ENCODE data around the gene MTERF1.

MTERF1 gene

DNA sequence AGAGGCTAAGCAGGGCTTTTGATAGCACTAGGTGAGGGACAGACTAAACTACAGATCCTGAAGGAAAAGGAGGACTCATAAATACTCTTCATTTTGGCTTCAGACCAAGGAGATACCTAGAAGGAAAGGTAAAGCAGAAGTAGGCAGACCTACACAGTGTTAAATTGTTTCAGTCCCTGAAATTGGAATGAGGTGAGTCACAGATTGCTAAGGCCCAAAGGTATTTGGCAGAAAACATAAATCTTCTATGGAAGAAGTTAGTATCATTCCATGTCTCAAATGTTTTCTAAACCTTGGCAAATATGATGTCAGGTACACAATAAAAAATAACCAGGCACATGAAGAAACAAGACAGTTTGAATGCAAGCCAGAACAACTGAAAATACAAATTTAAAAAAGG is 30.0 kb downstream of the MTERF1 start:
- no peak for DNase-seq (ENCODE audit: low read depth, low spot score)
- CTCF ChIA-PET, result interaction anchor here (1.6 to 1.7 kb wide), 2 partner anchors 21 to 31 kb away, joined by 3 to 7 read pairs; no protein-coding TSS in a partner anchor

DNA sequence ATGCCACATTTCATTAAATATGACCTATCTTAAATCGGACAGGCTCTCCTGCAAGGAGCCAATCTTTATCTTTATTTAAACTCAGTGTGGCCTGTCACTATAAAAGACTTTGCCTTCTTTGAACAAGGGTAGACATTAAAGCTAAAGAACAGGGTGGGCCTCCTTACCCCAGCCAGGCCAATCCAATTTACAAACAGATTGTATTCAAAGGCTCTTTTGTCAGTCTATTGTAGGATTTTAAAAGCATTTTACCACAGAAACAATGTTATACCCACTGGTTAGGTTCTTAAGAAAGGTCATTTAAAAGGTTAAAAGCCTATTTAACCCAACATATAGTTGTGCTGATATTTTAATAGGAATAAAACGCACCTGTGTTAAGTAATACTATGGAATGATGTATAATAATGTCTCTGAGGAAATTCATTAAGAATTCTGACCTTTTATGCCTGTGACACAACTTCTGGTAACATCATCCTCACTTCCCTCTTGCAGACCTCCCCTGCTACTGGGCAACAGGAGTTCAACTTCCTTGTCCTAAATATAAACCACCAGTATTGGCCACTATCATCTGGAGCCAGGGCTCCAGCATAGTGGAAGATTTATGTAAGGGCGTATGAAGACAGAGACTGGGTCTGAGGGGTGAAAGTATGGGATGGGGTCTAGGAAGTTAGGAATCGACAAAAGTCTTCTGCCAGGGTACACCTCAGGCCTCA is 32.5 kb downstream of the MTERF1 start:
- H3K4me3 ChIP-seq (ENCODE audit: low read depth, low read length), result no peak overlapping the region
- TF ChIP-seq, protein P1, sequence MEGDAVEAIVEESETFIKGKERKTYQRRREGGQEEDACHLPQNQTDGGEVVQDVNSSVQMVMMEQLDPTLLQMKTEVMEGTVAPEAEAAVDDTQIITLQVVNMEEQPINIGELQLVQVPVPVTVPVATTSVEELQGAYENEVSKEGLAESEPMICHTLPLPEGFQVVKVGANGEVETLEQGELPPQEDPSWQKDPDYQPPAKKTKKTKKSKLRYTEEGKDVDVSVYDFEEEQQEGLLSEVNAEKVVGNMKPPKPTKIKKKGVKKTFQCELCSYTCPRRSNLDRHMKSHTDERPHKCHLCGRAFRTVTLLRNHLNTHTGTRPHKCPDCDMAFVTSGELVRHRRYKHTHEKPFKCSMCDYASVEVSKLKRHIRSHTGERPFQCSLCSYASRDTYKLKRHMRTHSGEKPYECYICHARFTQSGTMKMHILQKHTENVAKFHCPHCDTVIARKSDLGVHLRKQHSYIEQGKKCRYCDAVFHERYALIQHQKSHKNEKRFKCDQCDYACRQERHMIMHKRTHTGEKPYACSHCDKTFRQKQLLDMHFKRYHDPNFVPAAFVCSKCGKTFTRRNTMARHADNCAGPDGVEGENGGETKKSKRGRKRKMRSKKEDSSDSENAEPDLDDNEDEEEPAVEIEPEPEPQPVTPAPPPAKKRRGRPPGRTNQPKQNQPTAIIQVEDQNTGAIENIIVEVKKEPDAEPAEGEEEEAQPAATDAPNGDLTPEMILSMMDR (IDR thresholded peaks at IDR 0.05; ENCODE audit: insufficient read depth, low read length, missing control alignments), result no peak
- no peak for DNase-seq (ENCODE audit: low read depth, low spot score)
- CTCF ChIA-PET, result interaction anchor here (1.1 to 1.7 kb wide), 3 partner anchors 18 to 27 kb away, joined by 3 to 4 read pairs (median 3); no protein-coding TSS in a partner anchor
- POLR2A ChIA-PET, result no interaction called here

More for the DNA sequence above, 30.0 kb downstream of the MTERF1 start:
- POLR2A ChIA-PET, result no interaction called here
- H3K4me3 ChIP-seq (ENCODE audit: low read depth, low read length), result no peak overlapping the region
- TF ChIP-seq, protein P1 (IDR thresholded peaks at IDR 0.05; ENCODE audit: insufficient read depth, low read length, missing control alignments), result no peak

DNA sequence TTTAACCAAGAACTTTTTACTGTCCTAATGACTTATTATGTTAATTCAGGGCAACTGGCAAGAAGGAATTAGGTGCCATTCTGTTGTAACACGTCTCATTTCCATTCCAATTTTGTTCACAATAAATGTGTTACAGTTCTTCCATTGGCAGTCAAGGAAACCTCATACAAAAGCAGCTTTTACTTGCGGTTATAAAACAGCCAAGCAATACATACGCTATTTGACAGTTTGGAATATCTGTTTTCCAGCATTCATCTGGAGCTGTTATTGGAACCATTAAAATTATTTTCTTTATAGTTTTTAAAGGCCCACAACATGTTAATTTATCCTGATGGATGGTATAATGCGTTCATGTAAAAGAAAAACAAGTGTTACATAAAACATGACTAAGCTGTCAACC is 33.3 kb downstream of the MTERF1 start:
- ChIA-PET POLR2A (interaction anchor here (0.6 kb wide), 1 partner anchor 15 kb away, joined by 3 read pairs; no protein-coding TSS in a partner anchor), CTCF (interaction anchor here (1.5 to 5.9 kb wide), 2 partner anchors 17 kb away, joined by 3 to 36 read pairs; no protein-coding TSS in a partner anchor)
- TF ChIP-seq, protein P1 (IDR thresholded peaks at IDR 0.05; ENCODE audit: insufficient read depth, low read length, missing control alignments), result no peak
- no peak overlapping the region for H3K4me3 ChIP-seq (ENCODE audit: low read depth, low read length)
- DNase-seq (ENCODE audit: low read depth, low spot score), result no peak

DNA sequence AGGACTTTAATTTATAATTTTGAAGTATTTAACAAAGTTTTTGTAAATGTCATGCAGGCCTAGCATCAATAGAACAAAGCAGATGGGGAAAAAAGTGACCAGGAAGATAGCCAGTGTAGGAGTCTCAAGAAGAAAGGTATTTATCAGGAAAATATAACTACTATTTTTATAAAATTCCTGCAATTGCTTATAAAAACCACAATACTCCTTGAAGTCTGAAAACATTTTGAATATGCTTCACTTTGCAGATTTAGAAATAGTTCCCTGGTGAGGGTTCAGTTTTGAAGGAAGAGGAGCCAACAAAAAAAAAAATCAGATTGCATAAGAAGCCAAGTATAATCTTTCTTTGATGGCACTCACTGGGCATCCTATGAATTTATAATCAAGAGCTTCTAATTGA is 34.1 kb downstream of the MTERF1 start:
- POLR2A ChIA-PET, result interaction anchor here (0.6 kb wide), 1 partner anchor 14 kb away, joined by 3 read pairs; no protein-coding TSS in a partner anchor
- H3K4me3 ChIP-seq (ENCODE audit: low read depth, low read length), result no peak overlapping the region
- TF ChIP-seq, protein P1 (IDR thresholded peaks at IDR 0.05; ENCODE audit: insufficient read depth, low read length, missing control alignments), result no peak
- DNase-seq (ENCODE audit: low read depth, low spot score), result peak; percentile 21
- CTCF ChIA-PET, result interaction anchor here (0.8 to 5.9 kb wide), 2 partner anchors 16 to 18 kb away, joined by 3 to 36 read pairs; no protein-coding TSS in a partner anchor

DNA sequence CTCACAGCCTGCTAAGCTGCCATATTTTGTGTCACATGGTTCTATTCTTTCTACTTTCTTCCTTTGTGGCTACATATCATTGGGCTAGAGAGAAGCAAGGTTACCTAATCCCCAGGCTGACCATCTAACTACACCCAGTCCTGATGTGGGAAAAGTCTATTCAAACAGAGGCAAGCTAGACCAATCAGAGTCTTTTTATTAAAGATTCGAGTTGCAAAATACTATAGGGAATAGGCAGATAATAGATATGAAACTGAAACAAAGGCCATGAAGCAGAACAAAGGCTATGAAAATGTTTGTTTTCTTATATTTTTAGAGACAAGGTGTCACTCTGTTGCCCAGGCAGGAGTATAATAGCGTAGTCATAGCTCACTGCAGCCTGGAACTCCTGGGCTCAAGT is 36.7 kb downstream of the MTERF1 start:
- ChIA-PET POLR2A (no interaction called here), CTCF (interaction anchor here (0.8 to 5.9 kb wide), 4 partner anchors 9 to 14 kb away, joined by 3 to 36 read pairs (median 3); no protein-coding TSS in a partner anchor)
- H3K4me3 ChIP-seq (ENCODE audit: low read depth, low read length), result no peak overlapping the region
- DNase-seq (ENCODE audit: low read depth, low spot score), result no peak
- TF ChIP-seq, protein P1 (IDR thresholded peaks at IDR 0.05; ENCODE audit: insufficient read depth, low read length, missing control alignments), result no peak

DNA sequence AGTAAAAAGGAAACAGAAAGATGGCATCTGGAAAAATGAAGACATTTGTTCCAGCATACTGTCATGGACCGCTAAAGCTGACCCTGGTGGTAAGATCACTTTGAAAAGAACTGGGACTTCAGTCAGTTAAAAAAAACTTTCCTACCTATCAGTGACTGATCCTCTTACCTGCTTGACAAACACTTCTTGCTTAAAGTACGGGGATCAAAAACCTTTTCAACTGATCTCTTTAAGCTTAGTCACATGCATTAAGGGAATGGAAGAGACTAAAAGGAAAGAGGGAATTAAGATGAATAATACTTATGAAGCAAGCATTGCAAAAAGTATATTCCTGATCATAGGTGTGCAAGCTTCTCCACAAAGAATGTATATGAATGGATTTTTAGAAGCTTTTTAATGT is 42.1 kb downstream of the MTERF1 start:
- DNase-seq (ENCODE audit: low read depth, low spot score), result no peak
- POLR2A ChIA-PET, result no interaction called here
- TF ChIP-seq, protein P1 (IDR thresholded peaks at IDR 0.05; ENCODE audit: insufficient read depth, low read length, missing control alignments), result no peak
- no peak overlapping the region for H3K4me3 ChIP-seq (ENCODE audit: low read depth, low read length)
- CTCF ChIA-PET, result interaction anchor here (0.8 kb wide), 1 partner anchor 11 kb away, joined by 3 read pairs; no protein-coding TSS in a partner anchor

Data from AG04449 (cell line).